NCI-H2227 (cell line): ENCODE results near the gene RIOX2.
A peak's percentile ranks its signal among the peaks of the same experiment; 100 is the strongest.

Source experiments
- DNase-seq: peaks from one replicate; lab custom pipeline; 2025; ENCODE audit not compliant: unreplicated experiment; lab: John Stamatoyannopoulos, UW

RIOX2 gene

DNA sequence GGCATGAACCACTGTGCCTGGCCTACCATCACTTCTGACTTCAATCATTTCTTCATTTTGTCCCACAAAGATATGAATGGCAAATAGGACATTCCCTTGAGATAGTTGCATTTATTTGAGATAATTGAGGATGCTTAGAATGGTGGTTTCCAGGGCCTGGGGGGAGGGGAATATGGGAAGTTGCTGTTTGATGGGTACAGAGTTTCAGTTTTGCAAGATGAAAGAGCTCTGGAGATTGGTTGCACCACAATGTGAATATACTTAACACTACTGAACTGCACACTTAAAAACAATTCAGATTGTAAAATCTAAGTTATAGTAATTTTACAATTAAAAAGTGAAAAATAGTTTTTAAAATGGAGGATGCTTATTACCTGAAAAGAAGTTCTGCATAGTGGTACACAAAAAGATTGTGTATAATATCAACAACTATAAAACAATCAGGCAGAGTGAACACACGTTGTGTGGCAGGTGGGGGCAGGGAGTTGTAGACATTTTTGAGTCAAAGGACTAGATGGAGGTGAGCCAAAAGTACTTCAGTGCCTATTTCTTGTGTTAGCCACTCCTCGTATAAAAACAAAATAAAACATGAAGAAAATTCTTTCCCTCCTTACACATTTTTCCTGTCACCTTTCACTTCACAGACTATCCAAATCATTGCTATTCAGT, 18.5 kb upstream of the RIOX2 start:
- DNase-seq, result no peak

DNA sequence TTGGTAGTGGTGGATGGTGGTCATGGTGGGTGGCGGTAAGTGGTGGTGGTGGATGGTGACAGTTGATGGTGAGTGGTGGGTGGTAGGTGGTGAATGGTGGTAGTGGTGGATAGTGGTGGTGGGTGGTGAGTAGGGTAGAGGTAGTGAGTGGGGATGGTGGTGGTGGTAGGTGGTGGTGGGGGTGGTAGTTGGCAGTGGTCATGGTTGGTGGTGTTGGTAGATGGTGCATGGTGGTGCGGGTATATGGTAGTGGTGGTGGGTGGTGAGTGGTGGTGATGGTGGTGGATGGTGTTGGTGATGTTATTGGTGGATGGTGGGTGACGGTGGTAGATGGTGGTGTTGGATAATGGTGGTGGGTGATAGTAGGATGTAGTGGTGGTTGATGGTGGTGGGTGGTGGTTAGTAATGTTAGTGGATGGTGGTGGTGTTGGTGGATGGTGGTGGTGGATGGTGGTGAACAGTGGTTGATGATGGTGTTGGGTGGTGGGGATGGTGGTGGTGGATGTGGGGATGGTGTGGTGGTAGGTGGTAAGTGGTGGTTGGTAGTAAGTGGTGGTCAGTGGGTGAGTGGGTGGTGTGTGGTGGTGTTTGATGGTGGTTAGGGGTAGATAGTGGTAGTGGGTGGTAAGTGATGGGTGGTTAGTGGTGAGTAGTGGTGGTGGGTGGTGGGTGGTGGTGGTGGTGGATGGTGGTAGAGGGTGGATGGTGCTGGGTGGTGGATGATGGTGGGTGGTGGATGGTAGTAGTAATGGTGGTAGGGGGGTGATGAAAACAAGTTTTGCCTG, 16.7 kb upstream of the RIOX2 start:
- DNase-seq, result no peak

DNA sequence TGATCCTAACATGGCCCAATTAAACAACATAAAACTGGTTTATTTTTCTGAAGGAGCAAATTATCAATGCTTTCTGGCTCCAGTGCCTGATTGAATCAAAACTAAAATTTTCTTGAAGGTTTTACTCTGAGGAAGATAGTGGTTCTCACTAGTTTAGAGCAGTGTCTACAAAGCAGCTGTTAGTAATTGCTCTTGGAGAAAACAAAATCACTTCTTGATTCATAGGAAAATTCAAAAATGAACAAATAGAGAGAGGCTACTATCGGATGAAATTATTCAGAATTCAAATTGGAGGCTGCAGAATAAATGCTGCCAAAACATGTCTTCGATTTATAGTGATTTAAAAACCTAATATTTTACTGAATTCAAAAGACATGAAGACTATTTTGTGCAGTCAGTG, 15.1 kb upstream of the RIOX2 start:
- no peak for DNase-seq

DNA sequence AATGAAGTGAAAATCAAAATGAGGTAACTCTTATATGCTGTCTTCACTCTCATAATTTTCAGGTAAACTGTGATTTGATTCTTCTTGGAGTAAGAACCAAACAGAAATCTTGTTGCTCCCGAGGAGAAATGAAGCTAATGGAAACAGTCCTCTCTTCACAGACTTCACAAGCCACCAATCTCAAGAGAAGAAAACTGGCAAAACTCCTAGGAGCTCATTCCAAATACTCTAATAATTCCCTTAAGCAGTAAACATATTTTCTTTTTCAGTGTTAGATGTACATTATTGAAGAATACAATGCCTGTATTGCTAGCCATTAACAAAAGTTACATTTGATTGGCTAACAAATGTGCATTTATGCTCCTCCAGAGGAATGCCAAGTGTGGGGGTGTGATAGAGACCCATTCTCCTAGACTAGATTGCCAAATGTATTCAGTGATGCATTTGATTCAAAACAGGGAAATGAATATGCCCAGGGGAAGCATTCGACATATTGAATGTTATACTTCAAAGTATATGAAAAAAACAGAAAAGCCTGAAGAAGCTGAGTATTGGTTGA, 11.8 kb upstream of the RIOX2 start:
- DNase-seq, result no peak

DNA sequence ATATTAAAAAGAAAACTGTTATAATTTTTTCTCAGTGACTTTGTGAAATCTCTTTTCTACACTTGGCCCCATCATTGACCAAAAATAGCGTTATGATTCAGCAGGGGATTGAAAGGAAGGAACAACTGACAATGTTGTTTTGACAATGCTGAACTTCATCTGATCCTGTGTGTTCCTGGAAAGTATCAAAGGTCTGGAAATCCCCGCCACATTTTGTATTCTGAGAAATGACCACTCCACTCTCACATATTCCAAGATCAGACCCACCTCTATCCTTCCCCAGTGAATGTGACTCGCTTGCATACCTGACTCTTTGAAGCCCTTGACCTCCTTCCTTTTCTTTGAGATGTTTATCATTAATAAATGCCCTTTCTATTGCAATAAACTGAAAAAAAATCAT, 9.7 kb upstream of the RIOX2 start:
- DNase-seq, result no peak

DNA sequence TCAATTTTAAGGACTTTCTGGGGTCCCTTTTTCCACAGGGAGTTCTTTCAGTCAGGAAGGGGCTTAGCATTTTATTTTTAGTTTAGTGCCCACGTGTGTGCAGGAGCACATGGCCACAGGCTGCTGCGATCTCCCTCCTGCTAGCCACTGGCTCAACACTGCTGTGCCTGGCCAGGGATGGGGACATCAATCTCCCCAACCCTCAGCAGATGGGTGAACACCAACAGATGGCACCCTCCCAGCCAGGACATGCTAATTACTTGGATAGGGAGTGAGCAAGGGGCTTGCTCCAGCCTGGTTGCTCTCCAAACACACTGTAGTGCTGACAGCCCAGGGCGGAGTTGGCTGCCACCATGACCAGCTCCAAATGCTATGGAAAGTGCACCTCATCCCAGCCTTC, 7.4 kb upstream of the RIOX2 start:
- no peak for DNase-seq

DNA sequence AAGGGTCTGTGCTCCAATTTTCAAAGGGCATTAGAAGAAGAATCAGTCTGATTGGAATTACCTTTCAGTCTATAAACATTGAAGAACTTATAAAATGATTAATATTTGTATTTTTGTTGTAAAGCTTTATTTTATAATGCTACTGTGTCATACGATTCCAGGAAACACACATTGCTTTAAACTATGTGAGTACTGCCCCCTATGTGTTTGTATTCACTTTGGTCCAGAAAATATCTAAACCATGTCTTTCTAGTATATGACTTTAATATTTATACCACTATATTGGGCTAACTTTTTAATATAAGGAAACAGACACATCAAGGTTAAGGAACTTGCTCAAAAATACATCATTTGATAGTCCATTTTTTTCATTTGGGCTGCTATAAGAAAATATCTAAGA, 3.2 kb upstream of the RIOX2 start:
- DNase-seq, result no peak

DNA sequence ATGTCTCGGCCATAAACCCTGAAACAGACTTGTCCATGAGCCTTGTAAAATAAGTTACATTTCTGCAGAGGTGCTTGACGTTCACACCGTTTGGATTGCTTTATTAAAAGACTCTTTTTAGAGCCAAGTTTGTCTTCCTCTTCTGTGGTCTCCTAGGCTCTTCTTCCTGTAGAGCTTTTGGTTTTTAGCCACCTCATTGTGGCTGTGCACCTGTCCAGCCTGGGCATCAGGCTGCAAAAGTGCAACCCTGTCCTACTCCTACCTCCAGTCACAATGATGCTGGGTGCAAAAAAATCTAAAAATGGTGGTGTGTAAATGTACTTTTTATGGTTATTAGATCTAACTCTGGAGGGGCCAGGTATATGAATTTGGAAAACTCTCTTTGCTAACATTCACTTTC, 2.8 kb upstream of the RIOX2 start:
- DNase-seq, result no peak

DNA sequence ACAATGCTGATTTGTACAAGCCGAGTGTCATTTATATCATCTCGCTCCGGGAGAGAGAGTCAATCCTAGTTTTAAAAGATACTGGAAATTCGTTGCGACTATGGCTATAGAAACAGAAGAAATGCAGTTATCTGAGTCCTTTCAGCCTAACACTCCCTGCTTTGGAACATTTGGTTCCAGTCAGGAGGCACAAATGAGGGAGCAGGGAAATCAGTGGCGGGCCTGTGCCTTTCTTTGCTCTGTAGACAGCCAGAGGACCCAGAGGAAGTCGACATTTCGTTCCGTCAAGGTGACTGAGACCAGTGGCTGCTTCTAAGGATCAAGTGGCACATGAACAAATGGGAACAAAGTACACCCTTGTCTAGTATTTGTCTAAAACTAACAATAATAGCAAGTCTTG, 745 bp upstream of the RIOX2 start:
- no peak for DNase-seq

DNA sequence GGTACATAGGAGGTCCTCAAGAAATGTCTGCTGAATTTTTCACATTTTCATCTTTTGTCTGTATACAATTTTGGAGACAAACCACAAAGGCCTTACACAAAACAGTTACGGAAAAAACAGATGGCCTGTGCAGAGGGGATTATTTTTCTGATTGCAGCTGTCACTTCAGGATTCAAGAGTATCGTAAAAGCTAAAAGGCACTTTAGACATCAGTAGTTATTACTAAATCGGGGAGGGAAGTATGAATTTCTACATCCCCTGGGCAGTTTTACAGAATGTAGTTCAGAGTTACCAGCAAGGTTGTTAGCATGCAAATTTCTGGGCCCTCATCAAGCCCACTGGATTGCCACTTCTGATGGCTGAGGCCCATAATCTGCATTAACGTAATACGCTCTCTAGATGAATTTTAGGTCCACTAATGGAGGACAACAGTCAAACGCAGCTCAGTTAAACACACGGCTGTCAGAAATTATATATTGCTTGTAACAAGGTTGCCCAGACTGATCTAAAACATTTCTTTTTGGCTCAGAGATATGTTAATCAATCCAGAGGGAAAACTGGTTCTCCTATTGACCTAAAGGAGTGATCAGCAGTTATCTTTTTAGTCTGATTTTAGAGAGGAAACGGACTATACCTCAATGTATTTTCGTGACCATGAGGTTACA, 1.1 kb downstream of the RIOX2 start:
- peak; percentile 7 for DNase-seq

DNA sequence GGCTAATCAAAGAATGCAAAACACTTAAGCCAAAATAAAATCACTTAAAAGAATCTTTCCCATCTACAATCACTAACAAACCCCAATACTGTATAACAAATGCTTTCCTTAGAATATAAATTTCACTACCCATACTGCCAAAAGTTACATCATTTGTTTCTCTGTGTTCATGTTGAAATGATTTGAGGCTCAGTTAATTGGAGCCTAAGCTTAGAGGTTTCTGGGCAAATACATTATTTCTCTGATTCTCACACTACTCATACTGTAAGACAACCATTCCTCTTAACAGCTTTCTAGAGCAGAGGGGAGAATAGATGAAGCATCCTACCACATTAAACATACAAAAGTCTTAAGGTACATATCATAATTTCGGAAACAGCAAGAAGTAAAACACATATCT, 2.1 kb downstream of the RIOX2 start:
- DNase-seq, result no peak

DNA sequence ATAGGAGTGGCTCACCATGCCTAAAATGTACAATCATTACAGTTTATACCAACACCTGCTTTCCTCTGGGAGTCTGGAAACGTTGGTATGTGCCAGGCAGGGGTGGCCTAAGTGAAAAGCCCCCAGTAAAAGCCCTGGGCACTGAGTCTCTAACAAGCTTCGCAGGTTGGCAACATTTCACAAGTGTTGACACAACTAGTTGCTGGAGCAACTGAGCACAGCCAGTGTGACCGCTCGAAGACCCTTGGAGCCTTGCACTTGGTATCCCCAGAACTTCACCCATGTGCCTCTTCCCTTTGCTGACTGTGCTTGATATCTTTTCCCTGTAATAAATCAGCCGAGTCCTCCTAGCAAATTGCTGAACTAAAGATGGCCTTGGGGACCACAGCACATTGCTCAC, 2.7 kb downstream of the RIOX2 start:
- no peak for DNase-seq

DNA sequence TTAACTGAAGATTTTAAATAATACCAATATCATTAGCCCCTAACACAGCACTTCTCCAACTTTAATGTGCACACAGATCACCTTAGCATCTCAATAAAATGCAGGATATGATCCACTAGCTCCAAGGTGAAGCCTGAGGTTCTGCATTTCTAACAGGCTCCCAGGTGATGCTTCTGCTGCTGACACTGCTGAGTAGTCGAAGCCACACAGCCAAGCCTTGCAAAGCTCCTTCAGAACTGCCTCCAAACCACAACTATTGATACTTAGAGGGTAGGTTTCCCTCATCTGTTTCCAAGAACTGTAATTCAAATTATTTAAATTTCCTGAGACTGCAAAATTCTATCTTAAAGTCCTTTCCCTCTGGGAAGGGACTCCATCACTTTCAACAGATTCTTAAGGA, 3.9 kb downstream of the RIOX2 start:
- no peak for DNase-seq

DNA sequence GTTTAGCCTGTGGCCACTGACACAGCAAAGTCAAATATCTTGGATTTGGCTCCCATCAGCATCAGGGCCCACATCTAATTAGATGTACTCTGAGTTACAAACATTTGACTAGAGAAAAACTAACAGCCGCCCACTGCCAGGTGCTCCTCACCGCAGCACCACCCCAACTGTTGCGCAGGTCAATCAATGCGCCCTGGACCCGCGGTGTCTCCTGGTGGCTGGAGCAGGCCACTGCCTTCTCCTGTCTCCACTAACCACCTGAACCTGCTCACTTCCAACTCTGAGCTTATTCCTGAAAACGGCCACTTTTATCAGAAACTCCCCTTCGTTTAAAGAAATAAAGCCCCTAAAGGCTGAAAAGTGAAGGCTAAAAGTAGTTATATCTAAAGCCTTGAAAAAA, 4.3 kb downstream of the RIOX2 start:
- no peak for DNase-seq

DNA sequence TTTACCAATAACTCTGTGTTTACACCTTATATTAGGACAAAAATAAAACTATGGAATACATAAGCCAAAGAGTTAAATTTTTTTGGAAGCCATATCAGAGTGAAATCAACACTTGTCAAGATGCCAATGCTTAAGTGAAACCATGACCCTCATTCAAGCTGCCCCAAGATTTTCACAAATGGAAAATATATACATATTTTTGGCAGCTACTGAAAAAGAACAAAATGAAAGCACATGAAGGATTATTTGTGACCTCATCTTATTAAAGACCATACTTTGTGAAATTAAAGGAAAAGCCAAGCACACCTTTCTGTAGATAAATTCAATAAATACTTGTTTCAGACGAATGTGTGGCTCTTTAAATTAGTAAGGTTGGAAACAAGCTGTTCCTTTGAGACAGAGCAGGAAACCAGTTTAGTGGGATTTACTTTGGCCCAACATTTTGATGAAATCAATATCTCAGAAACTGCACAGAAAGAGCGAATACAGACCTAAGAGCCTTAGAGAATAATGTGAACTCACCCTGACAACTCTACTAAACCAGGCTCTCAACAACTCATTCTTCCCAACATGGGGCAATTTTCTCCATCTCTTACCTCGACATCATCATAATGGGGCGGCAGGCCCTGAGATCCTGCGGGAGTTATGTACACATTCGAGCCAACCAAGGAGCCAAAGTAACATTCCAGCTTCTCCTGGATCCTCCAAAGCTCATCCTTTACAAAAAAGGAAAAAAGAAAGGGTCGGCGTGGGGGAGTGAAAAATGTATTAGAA, 11.1 kb downstream of the RIOX2 start:
- no peak for DNase-seq

DNA sequence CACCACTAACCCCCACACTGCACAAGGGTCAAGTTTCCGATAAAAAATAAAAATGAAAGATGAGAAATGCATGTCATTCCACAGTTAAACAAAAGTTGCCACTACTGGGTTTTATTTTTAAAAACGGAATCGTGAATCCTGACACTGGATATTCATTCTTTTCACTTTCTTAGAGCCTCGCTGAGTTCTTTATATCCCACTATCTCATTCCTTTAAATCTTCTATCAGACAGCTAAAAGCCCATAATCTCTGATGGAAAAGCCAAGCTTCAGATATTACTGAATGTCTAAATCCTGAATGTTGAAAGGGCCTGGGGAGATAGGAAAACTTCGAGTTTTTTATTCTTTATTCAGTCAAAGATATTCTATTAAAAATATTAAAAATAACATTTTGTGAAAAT, 11.7 kb downstream of the RIOX2 start:
- no peak for DNase-seq

DNA sequence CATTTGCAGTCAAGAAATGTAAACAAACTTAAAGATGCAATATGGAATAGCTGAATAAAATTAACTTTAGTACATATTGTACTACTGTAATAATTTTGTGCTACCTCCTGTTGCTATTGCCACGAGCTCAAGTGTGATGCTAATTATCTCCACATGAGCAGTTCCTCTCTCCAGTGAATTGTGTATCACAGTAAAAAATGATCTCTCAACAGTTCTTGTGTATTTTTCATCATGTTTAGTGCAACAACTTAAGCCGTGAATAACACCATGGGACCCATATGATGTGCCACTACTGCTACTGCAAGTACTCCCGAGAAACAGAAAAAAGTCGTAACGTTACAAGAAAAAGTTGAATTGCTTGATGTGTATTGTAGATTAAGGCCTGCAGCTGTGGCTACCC, 12.4 kb downstream of the RIOX2 start:
- DNase-seq, result no peak

DNA sequence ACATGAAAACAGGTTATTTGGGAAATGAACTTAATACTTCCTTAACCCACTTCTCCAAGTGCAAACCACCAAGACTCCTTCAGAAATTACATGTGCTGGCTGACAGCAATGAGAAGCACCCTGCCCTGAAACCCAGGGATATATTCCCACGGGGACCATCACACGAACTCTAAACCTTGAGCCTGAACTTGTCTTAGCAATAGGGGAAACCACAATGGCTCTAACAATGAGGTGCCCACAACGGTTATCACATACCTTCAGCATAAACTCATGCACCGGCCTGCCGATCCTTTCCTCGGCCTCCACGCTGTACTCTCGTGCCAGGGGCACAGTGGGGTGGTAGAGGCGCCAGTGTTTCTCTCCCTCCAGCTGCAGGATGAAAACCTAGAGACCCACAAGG, 13.4 kb downstream of the RIOX2 start:
- no peak for DNase-seq

DNA sequence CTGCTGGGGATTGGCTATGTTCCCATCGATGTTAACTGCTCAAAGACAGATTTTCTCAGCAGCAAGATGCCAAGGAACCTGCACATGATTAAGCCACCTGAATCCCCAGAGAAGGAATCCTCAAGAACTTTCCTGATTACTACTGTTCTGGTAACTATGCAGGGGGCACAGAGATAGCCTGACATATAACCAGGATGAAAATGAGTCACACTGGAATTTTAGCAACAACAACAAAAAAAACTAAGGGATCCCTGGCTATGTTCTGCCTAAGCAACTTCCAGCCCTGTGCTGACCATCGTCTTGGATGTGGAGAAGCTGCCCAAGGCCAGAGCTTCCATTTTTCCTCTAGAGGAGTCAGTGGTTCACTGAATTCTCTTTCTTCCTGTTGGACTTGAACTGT, 13.8 kb downstream of the RIOX2 start:
- DNase-seq, result no peak

DNA sequence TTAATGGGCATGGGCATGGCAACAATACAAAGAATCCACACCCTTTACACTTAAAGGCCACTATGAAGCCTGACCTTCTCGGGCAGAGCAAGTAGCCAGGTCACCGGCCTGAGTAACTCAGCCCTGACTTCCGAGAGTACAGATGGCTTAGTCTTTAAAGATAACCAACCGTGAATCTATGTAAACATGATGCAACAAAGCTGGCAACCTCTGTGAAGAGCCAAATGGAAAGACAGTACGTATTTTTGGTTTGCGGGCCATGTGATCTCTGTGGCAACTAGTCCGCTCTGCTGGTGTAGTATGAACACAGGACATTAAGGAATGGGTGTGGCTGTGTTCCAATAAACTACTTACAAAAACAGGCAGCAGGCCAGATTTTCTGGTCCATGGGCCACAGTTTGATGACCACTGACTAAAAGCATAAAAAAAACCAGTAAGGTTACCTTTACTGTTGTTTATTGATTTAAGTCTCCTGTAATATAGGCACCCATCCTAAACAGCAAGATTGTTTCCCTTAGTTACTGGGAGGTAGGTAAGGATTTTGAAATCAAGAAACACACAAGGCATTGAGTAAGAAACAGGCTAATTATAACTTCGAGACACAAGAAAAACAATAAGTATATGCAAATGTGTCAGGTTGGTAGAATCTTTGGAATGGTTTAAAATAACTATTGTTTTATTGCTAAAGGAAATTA, 14.5 kb downstream of the RIOX2 start:
- DNase-seq, result no peak

DNA sequence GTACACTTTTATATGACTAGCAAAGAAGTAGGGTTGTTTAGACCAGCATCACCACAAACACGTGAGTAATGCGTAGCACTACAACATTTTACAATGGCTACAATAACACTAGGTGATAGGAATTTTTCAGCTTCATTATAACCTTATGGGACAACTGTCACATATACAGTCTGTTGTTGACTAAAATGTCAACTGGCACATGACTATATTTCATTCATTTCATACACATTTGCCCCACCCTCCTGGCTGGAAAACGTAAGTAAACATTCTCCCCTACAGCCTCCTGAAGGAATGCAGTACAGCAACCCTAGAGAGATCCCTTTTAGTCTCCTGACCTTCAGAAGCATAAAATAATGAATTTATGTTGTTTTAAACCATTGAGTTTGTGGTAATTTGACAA, 16.2 kb downstream of the RIOX2 start:
- no peak for DNase-seq
